WERI-Rb-1 (cell line): ENCODE results near the gene SLC2A2.
A peak's percentile ranks its signal among the peaks of the same experiment; 100 is the strongest.

Experiments used
- DNase-seq: peaks from one replicate; pipeline ENCODE4 v3.0.0-alpha.2; 2020
- H3K27ac ChIP-seq: fragments of 250-450 bp; sonication (Bioruptor Pico); 2 replicates; pipeline ENCODE4 v1.5.1; 2020; ENCODE audit warnings: mild to moderate bottlenecking, moderate library complexity
- H3K27me3 ChIP-seq: fragments of 250-450 bp; sonication (Bioruptor Pico); 2 replicates; pipeline ENCODE4 v1.5.1; 2021; ENCODE audit warnings: mild to moderate bottlenecking, low read depth, moderate library complexity; ENCODE audit not compliant: insufficient read depth, severe bottlenecking
- H3K36me3 ChIP-seq: fragments of 250-450 bp; sonication (Bioruptor Pico); 2 replicates; pipeline ENCODE4 v1.5.1; 2020; ENCODE audit warnings: mild to moderate bottlenecking, moderate library complexity
- H3K4me3 ChIP-seq: 2 replicates; pipeline ENCODE4 v1.5.1; 2011; ENCODE audit warnings: low read depth, mild to moderate bottlenecking, control low read depth, low read length
- H3K9me3 ChIP-seq: fragments of 250-450 bp; sonication (Bioruptor Pico); 2 replicates; pipeline ENCODE4 v1.5.1; 2021; ENCODE audit warnings: mild to moderate bottlenecking, moderate library complexity; ENCODE audit not compliant: severe bottlenecking
- CTCF ChIP-seq: IDR thresholded peaks from 2 replicates; pipeline ENCODE4 v1.5.1; 2011; ENCODE audit warnings: low read depth, mild to moderate bottlenecking, control low read depth, inconsistent platforms, low read length

Gene SLC2A2

GRCh38 chr3:171026597-171027293, at the start of gene SLC2A2:
Gene SLC2A2 (minus strand): TSS chr3:171026720. CDS start chr3:171026670, 50 bp downstream.
- no peaks in the 10 kb centered on the region for H3K36me3 ChIP-seq
- peak; percentile 36 for DNase-seq
- no peaks in the 10 kb centered on the region for H3K9me3 ChIP-seq
- no peak within 1 kb of the TSS for H3K4me3 ChIP-seq
- TF ChIP-seq CTCF, result no peak
- no peaks in the 10 kb centered on the region for H3K27me3 ChIP-seq
- no peak within 1 kb of the TSS for H3K27ac ChIP-seq

GRCh38 chr3:171072432-171072831, 45.9 kb upstream of the SLC2A2 start:
- no peak for DNase-seq
- H3K9me3 ChIP-seq, result no peaks in the 10 kb centered on the region
- no peak overlapping the region for H3K4me3 ChIP-seq
- H3K27ac ChIP-seq, result no peak overlapping the region
- H3K27me3 ChIP-seq, result no peaks in the 10 kb centered on the region
- H3K36me3 ChIP-seq, result no peaks in the 10 kb centered on the region
- no peak for TF ChIP-seq CTCF

GRCh38 chr3:171068658-171069057, 42.1 kb upstream of the SLC2A2 start:
- Histone ChIP-seq H3K4me3 (no peak overlapping the region), H3K27ac (no peak overlapping the region), H3K9me3 (no peaks in the 10 kb centered on the region), H3K27me3 (no peaks in the 10 kb centered on the region), H3K36me3 (no peaks in the 10 kb centered on the region)
- no peak for DNase-seq
- TF ChIP-seq CTCF, result no peak

GRCh38 chr3:171066206-171066605, 39.7 kb upstream of the SLC2A2 start:
- Histone ChIP-seq H3K27ac (no peak overlapping the region), H3K9me3 (no peaks in the 10 kb centered on the region), H3K36me3 (no peaks in the 10 kb centered on the region), H3K27me3 (no peaks in the 10 kb centered on the region), H3K4me3 (no peak overlapping the region)
- TF ChIP-seq CTCF, result no peak
- DNase-seq, result no peak

- Histone ChIP-seq H3K27me3 (no peaks in the 10 kb centered on the region), H3K27ac (no peak overlapping the region), H3K36me3 (no peaks in the 10 kb centered on the region), H3K9me3 (no peaks in the 10 kb centered on the region), H3K4me3 (no peak overlapping the region)
- no peak for DNase-seq
- TF ChIP-seq CTCF, result no peak
Observed at GRCh38 chr3:171065732-171066131, 39.2 kb upstream of the SLC2A2 start.

GRCh38 chr3:171064461-171064860, 37.9 kb upstream of the SLC2A2 start:
- no peak for DNase-seq
- no peak overlapping the region for H3K27ac ChIP-seq

More at GRCh38 chr3:171064461-171064860, 37.9 kb upstream of the SLC2A2 start:
- no peak for TF ChIP-seq CTCF
- Histone ChIP-seq H3K4me3 (no peak overlapping the region), H3K27me3 (no peaks in the 10 kb centered on the region), H3K36me3 (no peaks in the 10 kb centered on the region), H3K9me3 (no peaks in the 10 kb centered on the region)
